CD4-positive, alpha-beta memory T cell (primary cell): ENCODE measurements around the gene MYO5A. TPM values are rescaled to one million over a fixed set of nuclear protein-coding genes. Genes with fewer than 3 reads are reported as not detected.
A peak's percentile ranks its signal among the peaks of the same experiment; 100 is the strongest.

Experiments used
- CTCF ChIA-PET: fragments of 350-600 bp; sonication (Branson Sonifier 250); formaldehyde crosslinking; loops from one replicate; lab custom pipeline; 2021; ENCODE audit warnings: inconsistent platforms; ENCODE audit not compliant: partially characterized antibody; lab: Charles Lee
- POLR2A ChIA-PET: fragments of 350-600 bp; sonication (Branson Sonifier 250); formaldehyde crosslinking; loops from one replicate; lab custom pipeline; 2021; ENCODE audit not compliant: partially characterized antibody; lab: Charles Lee
- DNase-seq, 5 donors: peaks; one replicate each; pipeline versions ENCODE4 v3.0.0 to v3.0.0-alpha.2; 2020 to 2022; ENCODE audit warnings: mixed read lengths in 1 of 5
- H3K27ac ChIP-seq: one replicate; pipeline ENCODE4 v1.7.0; 2013; ENCODE audit warnings: low read depth, low read length
- H3K27me3 ChIP-seq: 2 replicates; pipeline ENCODE4 v1.7.0; 2013; ENCODE audit warnings: mild to moderate bottlenecking, low read length, moderate library complexity; ENCODE audit not compliant: insufficient read depth
- H3K36me3 ChIP-seq: 2 replicates; pipeline ENCODE4 v1.7.0; 2013; ENCODE audit warnings: mild to moderate bottlenecking, low read length, moderate library complexity; ENCODE audit not compliant: insufficient read depth
- H3K4me1 ChIP-seq: 2 replicates; pipeline ENCODE4 v1.7.0; 2013; ENCODE audit warnings: mild to moderate bottlenecking, low read length, moderate library complexity; ENCODE audit not compliant: insufficient read depth
- H3K4me3 ChIP-seq, 2 donors: one replicate each; pipeline ENCODE4 v1.7.0; 2013; ENCODE audit warnings: low read length in 2 of 2, mild to moderate bottlenecking in 1 of 2
- H3K9me3 ChIP-seq, 2 donors: one replicate each; pipeline ENCODE4 v1.7.0; 2013; ENCODE audit warnings: low read length in 2 of 2, control low read depth in 1 of 2; ENCODE audit not compliant: control insufficient read depth in 1 of 2
- H3K27ac Mint-ChIP-seq, 7 donors: one replicate each; pipeline ENCODE4 v1.8.0; 2020 to 2021; ENCODE audit warnings: mixed read lengths in 7 of 7, mild to moderate bottlenecking in 6 of 7, inconsistent platforms in 3 of 7, moderate library complexity in 3 of 7
- H3K27me3 Mint-ChIP-seq, 2 donors: one replicate each; pipeline ENCODE4 v1.8.0; 2020 to 2021; ENCODE audit warnings: mixed read lengths in 2 of 2
- H3K36me3 Mint-ChIP-seq, 2 donors: one replicate each; pipeline ENCODE4 v1.8.0; 2020 to 2021; ENCODE audit warnings: mixed read lengths in 2 of 2, inconsistent platforms in 1 of 2, mild to moderate bottlenecking in 1 of 2
- H3K4me1 Mint-ChIP-seq, 4 donors: one replicate each; pipeline ENCODE4 v1.8.0; 2020 to 2021; ENCODE audit warnings: mixed read lengths in 4 of 4, mild to moderate bottlenecking in 1 of 4
- H3K4me3 Mint-ChIP-seq, 8 donors: one replicate each; pipeline ENCODE4 v1.8.0; 2020 to 2021; ENCODE audit warnings: mixed read lengths in 8 of 8, mild to moderate bottlenecking in 7 of 8, moderate library complexity in 6 of 8, inconsistent platforms in 3 of 8
- H3K9me3 Mint-ChIP-seq, 8 donors: one replicate each; pipeline ENCODE4 v1.8.0; 2020 to 2021; ENCODE audit warnings: mixed read lengths in 8 of 8, mild to moderate bottlenecking in 5 of 8, inconsistent platforms in 3 of 8, moderate library complexity in 1 of 8
- intact Hi-C: fragments of 100-400 bp; cut with micrococcal nuclease; formaldehyde crosslinking; loops from one replicate; pipeline ENCODE4 v1.15.1; 2023
- polyA plus RNA-seq, 2 donors: library from polyadenylated mRNA; unstranded; fragments of 300-500 nt; fragmentation: Illumina TruSeq; gene quantifications; one replicate each; pipeline ENCODE4 v1.2.3, GENCODE V29; 2021
- total RNA-seq, 2 experiments: library from RNA; stranded (reverse); gene quantifications; one replicate each; pipeline ENCODE4 v1.2.3, GENCODE V29; 2021

Gene MYO5A
- total and polyA plus RNA-seq, 4 experiments from 2014 or later, result 3.6 to 43.9 (median 25.6) TPM

DNA sequence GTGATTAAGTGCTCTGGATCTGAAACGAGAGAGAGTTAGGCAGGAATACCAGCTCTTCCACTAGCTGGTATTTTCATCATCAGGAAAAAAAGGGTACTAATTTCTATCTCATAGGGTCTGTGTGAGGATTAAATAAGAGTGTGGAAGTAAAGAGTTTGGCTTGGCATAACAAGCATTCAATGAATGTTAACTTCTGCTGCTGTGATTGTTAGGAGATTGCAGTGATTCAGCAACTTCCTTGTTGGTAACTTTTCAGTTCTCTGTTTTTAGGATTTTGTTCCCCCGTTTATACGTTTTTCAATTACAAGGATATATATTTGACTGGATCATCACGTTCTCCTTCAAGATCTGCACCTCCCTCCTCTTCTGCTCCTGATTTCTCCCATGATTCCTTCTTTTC lies 167.2 kb downstream of the MYO5A start:
- Mint-ChIP-seq H3K27ac (peak overlapping the region in 2 of 7 donors; percentile 14 to 74), H3K36me3 (peaks cover 47 to 77% of the 10 kb centered on the region in 2 donors)

DNA sequence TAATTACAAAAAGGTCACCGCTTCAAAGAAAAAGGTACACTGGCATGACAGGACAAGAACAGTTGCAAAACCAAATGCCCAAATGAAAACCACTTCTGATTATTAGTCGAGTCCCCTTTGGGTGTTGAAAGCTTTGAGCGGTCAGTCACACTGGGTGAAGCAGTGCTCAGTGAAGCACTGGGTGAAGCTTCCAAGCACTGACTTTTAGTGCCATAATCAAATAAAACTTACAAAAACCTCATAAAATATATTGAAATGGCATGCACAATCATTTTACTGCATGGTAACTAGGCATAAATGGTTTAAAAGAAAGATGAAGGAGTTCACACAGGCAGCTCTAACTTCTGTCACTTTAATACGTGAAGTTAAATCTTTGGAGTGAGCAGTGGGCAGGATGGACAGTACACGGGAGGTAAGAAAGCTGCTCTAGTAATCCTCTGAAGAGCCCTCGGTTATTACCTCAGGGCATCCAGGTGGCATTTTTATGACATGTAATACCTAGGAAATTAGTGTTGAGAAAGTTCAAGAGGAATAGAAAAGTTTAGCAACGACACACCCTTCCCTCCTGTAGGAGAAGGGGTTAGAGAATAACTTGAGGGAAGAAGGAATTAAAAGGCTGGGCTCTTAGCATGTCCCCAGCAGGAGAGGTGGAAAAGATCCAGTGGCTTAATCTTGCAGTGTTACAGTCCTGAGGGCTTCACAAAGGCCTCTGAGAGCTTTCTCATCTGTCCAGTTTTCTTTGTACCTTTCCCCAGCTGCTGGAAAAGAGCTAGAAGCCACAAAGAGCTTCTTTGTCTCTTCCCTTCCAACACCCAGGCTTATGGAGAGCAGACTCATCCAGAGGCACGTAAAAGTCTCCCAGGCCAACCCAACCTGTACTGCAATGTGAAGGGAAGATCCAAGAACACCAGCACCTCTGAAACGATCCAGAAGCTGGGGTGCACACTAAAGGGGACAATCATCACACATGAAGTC lies 168.2 kb downstream of the MYO5A start:
- no peak overlapping the region for H3K27ac ChIP-seq
- H3K9me3 ChIP-seq, result no peaks in the 10 kb centered on the region
- intact Hi-C loops, result no loop called here
- Mint-ChIP-seq H3K36me3 (peaks cover 47 to 73% of the 10 kb centered on the region in 2 donors), H3K9me3 (no peaks in the 10 kb centered on the region), H3K4me3 (no peak overlapping the region), H3K27me3 (no peaks in the 10 kb centered on the region), H3K27ac (peak overlapping the region in 2 of 7 donors; percentile 24 to 58), H3K4me1 (no peaks in the 10 kb centered on the region)
- CTCF ChIA-PET, result interaction anchor here (0.6 to 1.1 kb wide), 3 partner anchors 29 to 134 kb away, joined by 3 to 5 read pairs (median 3); no protein-coding TSS in a partner anchor
- peaks cover 22% of the 10 kb centered on the region for H3K36me3 ChIP-seq
- no peak for DNase-seq
- POLR2A ChIA-PET, result no interaction called here
- no peaks in the 10 kb centered on the region for H3K4me1 ChIP-seq
- H3K4me3 ChIP-seq, result no peak overlapping the region
- H3K27me3 ChIP-seq, result no peaks in the 10 kb centered on the region

More for the DNA sequence above, 167.2 kb downstream of the MYO5A start:
- H3K27ac ChIP-seq, result no peak overlapping the region
- no peaks in the 10 kb centered on the region for H3K27me3 Mint-ChIP-seq
- H3K4me3 Mint-ChIP-seq, result no peak overlapping the region
- CTCF ChIA-PET, result interaction anchor here (1.0 to 1.1 kb wide), 2 partner anchors 30 to 37 kb away, joined by 3 read pairs; no protein-coding TSS in a partner anchor
- intact Hi-C loops, result no loop called here
- H3K27me3 ChIP-seq, result no peaks in the 10 kb centered on the region
- POLR2A ChIA-PET, result no interaction called here
- H3K9me3 ChIP-seq, result no peaks in the 10 kb centered on the region
- peaks cover 22% of the 10 kb centered on the region for H3K36me3 ChIP-seq
- no peak for DNase-seq
- H3K9me3 Mint-ChIP-seq, result no peaks in the 10 kb centered on the region
- no peaks in the 10 kb centered on the region for H3K4me1 ChIP-seq
- H3K4me1 Mint-ChIP-seq, result no peaks in the 10 kb centered on the region
- H3K4me3 ChIP-seq, result no peak overlapping the region

DNA sequence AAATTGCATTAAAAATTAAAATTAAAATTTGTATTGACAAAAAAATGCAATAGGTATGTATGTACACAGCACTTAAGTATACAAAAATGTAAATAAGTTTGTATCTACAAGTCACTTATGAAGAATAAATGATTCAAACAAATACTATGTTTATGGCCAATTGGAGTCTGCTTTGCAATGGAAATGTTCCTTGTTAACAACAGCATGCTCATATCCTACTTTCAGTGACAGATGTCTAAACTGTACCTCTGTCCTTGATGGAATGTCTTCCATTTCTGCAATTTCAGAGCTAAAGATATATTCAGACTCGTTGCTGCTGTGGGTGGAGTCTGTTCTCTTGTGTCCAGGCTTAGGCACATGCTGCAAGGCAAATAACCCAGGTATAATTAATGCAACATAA lies 169.0 kb downstream of the MYO5A start:
- peaks cover 22% of the 10 kb centered on the region for H3K36me3 ChIP-seq
- Mint-ChIP-seq H3K4me1 (no peaks in the 10 kb centered on the region), H3K36me3 (peaks cover 40 to 65% of the 10 kb centered on the region in 2 donors), H3K4me3 (no peak overlapping the region), H3K27ac (no peak overlapping the region), H3K9me3 (no peaks in the 10 kb centered on the region), H3K27me3 (no peaks in the 10 kb centered on the region)
- no peak overlapping the region for H3K27ac ChIP-seq
- no peak for DNase-seq
- ChIA-PET POLR2A (no interaction called here), CTCF (no interaction called here)
- H3K4me3 ChIP-seq, result no peak overlapping the region
- H3K9me3 ChIP-seq, result no peaks in the 10 kb centered on the region
- intact Hi-C loops, result no loop called here
- H3K4me1 ChIP-seq, result no peaks in the 10 kb centered on the region
- no peaks in the 10 kb centered on the region for H3K27me3 ChIP-seq

DNA sequence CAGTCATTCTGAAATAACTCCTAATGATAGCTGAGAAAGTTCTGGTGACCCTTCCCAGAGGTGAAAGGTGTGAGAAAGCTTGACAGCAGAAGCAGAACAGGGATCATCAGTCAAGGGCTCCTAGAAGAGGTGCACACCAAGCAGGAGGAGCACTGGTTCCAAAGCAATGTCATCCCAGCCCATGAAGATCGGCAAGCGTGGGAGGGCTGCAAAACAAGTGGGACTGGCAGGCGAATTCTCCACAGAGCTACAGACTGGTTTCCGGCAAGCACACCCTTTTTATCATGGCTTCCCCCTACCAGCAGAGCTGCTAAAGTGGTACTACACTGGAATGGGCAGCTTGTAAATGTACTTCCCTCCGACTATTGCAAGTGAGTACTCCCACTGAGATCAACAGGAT lies 170.7 kb downstream of the MYO5A start:
- POLR2A ChIA-PET, result interaction anchor here (1.3 kb wide), 1 partner anchor 10 kb away, joined by 3 read pairs; no protein-coding TSS in a partner anchor
- no peaks in the 10 kb centered on the region for H3K4me1 Mint-ChIP-seq
- H3K27me3 ChIP-seq, result no peaks in the 10 kb centered on the region
- no peak for DNase-seq
- intact Hi-C loops, result no loop called here
- no peaks in the 10 kb centered on the region for H3K4me1 ChIP-seq
- H3K36me3 ChIP-seq, result peaks cover 28% of the 10 kb centered on the region
- CTCF ChIA-PET, result interaction anchor here (0.9 kb wide), 1 partner anchor 87 kb away, joined by 3 read pairs; no protein-coding TSS in a partner anchor
- no peaks in the 10 kb centered on the region for H3K9me3 ChIP-seq
- H3K4me3 ChIP-seq, result no peak overlapping the region
- no peak overlapping the region for H3K27ac ChIP-seq
- no peak overlapping the region for H3K4me3 Mint-ChIP-seq
- H3K36me3 Mint-ChIP-seq, result peaks cover 31 to 61% of the 10 kb centered on the region in 2 donors
- peak overlapping the region in 2 of 7 donors; percentile 29 to 35 for H3K27ac Mint-ChIP-seq
- H3K27me3 Mint-ChIP-seq, result no peaks in the 10 kb centered on the region
- no peaks in the 10 kb centered on the region for H3K9me3 Mint-ChIP-seq

DNA sequence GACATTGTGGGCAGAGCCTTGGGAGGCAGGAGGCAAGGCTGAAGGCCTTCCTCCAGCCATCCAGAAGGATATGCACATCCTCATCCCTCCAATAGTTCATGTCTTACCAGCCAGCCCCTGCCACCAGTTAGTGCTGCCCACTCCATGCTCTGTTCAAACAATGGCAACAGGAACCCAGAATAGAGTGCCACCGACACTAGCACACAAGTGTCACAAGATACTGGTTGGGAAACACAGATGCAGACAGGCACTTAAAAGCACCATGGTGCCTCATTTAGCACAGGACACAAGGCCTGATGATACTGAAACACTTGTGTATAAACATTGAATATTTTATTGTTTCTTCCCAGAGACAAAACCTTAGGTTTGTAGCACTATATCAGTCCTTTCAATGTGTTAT lies 176.6 kb downstream of the MYO5A start:
- ChIA-PET POLR2A (no interaction called here), CTCF (no interaction called here)
- Histone ChIP-seq H3K9me3 (no peaks in the 10 kb centered on the region), H3K36me3 (peaks cover 34% of the 10 kb centered on the region), H3K27ac (no peak overlapping the region), H3K27me3 (no peaks in the 10 kb centered on the region), H3K4me3 (no peak overlapping the region), H3K4me1 (no peaks in the 10 kb centered on the region)
- DNase-seq, result no peak
- Mint-ChIP-seq H3K36me3 (peaks cover 38 to 52% of the 10 kb centered on the region in 2 donors), H3K4me1 (peaks cover 0 to 2% (median 0%) of the 10 kb centered on the region in 4 donors), H3K27me3 (no peaks in the 10 kb centered on the region), H3K27ac (peak overlapping the region in 2 of 7 donors; percentile 6 to 9), H3K4me3 (no peak overlapping the region), H3K9me3 (peaks cover 0 to 2% (median 0%) of the 10 kb centered on the region in 8 donors)
- intact Hi-C loops, result no loop called here

DNA sequence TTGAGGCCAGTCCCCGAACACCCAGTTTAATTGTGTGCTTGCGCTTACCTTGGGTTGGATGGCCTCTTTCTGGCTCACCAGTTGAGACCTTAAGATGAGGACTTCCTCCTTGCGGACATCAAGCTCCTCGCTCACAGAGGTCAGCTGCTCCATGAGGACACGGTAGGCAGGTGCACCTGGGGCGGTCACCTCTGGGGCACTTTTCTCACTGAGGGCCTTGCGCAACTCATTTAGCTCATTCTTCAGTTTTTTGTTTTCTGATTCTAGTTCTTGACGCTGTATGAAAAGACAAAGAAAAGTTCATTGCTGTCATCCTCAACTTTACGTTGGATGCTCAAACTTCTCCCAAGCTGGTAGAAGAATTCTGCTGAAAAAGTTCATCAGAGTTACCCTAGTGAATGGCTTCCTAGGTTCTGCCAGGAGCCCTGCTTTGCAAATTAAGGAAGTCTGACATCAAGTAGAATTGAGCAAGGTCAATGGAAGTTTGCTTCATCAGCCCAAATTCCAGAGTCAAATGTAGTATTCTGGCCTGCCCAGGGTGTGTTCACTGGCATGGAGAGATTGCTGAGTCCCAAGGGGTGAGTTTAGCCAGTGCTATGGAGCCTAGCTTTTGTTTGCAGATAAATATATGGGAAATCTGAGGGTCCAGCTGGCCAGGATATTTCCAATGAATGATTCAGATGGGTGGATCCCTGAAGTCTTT lies 177.3 kb downstream of the MYO5A start:
- H3K9me3 Mint-ChIP-seq, result peaks cover 0 to 2% (median 0%) of the 10 kb centered on the region in 8 donors
- intact Hi-C loops, result no loop called here
- POLR2A ChIA-PET, result no interaction called here
- H3K4me3 Mint-ChIP-seq, result no peak overlapping the region
- CTCF ChIA-PET, result interaction anchor here (0.7 kb wide), 1 partner anchor 12 kb away, joined by 3 read pairs; no protein-coding TSS in a partner anchor
- peaks cover 34% of the 10 kb centered on the region for H3K36me3 ChIP-seq
- H3K27ac Mint-ChIP-seq, result no peak overlapping the region
- H3K27me3 ChIP-seq, result no peaks in the 10 kb centered on the region
- no peak overlapping the region for H3K4me3 ChIP-seq
- H3K4me1 Mint-ChIP-seq, result peaks cover 0 to 2% (median 0%) of the 10 kb centered on the region in 4 donors
- H3K27me3 Mint-ChIP-seq, result no peaks in the 10 kb centered on the region
- H3K36me3 Mint-ChIP-seq, result peaks cover 38 to 54% of the 10 kb centered on the region in 2 donors
- H3K4me1 ChIP-seq, result no peaks in the 10 kb centered on the region
- no peak overlapping the region for H3K27ac ChIP-seq
- no peak for DNase-seq
- H3K9me3 ChIP-seq, result no peaks in the 10 kb centered on the region

DNA sequence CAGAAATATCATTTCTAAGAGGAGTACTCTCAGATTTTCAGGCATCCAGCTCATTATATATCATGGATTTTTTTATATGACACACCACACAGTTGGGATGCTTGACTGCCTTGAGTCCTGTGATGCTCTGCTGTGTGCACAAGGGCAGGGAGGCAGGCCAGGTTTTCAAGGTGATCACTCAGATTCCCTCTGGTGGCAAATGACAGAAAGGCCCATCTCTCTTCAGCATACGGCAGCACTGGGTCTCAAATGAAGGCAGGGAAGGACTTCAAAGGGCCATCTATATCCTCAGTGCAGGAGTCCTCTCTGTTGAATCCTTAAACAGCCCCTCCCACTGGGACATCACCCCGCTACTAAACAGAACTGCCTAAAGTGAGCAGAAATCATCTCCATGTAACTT lies 178.3 kb downstream of the MYO5A start:
- Histone ChIP-seq H3K36me3 (peaks cover 34% of the 10 kb centered on the region), H3K4me3 (no peak overlapping the region), H3K27me3 (no peaks in the 10 kb centered on the region), H3K4me1 (no peaks in the 10 kb centered on the region), H3K27ac (no peak overlapping the region), H3K9me3 (no peaks in the 10 kb centered on the region)
- CTCF ChIA-PET, result no interaction called here
- peak in 1 of 5 donors; percentile 7 for DNase-seq
- H3K27ac Mint-ChIP-seq, result peak overlapping the region in 2 of 7 donors; percentile 24 to 35
- peaks cover 0 to 2% (median 0%) of the 10 kb centered on the region in 4 donors for H3K4me1 Mint-ChIP-seq
- H3K9me3 Mint-ChIP-seq, result peaks cover 0 to 2% (median 0%) of the 10 kb centered on the region in 8 donors
- peaks cover 38 to 58% of the 10 kb centered on the region in 2 donors for H3K36me3 Mint-ChIP-seq
- no peak overlapping the region for H3K4me3 Mint-ChIP-seq
- intact Hi-C loops, result no loop called here
- H3K27me3 Mint-ChIP-seq, result no peaks in the 10 kb centered on the region
- POLR2A ChIA-PET, result no interaction called here
